LNCAP (cell line): ENCODE results near the gene TP53BP2.
A peak's percentile ranks its signal among the peaks of the same experiment; 100 is the strongest.

ENCODE experiments used
- TF ChIP-seq, protein P1 (sequence below): fragments of 450-650 bp; IDR thresholded peaks from 2 replicates; pipeline ENCODE4 v1.5.1; 2017; ENCODE audit warnings: mild to moderate bottlenecking

The TP53BP2 gene

DNA sequence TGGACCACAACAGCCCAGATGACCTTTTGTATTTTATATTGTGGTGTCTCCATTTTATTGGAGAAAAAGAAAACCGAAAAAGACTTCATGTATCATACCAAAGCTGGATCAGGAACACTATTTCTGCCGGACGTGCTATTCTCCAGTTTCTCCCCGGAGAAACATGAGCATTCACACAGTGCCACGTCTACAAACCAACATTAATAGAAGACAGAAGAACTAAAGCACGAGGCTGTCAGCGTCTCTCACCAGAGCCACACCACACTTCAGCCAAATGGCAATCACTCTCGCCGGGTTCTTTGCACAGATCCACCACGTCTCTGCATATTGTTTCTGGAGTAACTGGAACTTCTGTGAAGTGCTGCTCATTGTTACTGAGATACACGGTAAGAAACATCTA, 24.8 kb downstream of the TP53BP2 start:
- TF ChIP-seq, protein P1, sequence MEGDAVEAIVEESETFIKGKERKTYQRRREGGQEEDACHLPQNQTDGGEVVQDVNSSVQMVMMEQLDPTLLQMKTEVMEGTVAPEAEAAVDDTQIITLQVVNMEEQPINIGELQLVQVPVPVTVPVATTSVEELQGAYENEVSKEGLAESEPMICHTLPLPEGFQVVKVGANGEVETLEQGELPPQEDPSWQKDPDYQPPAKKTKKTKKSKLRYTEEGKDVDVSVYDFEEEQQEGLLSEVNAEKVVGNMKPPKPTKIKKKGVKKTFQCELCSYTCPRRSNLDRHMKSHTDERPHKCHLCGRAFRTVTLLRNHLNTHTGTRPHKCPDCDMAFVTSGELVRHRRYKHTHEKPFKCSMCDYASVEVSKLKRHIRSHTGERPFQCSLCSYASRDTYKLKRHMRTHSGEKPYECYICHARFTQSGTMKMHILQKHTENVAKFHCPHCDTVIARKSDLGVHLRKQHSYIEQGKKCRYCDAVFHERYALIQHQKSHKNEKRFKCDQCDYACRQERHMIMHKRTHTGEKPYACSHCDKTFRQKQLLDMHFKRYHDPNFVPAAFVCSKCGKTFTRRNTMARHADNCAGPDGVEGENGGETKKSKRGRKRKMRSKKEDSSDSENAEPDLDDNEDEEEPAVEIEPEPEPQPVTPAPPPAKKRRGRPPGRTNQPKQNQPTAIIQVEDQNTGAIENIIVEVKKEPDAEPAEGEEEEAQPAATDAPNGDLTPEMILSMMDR, result no peak

DNA sequence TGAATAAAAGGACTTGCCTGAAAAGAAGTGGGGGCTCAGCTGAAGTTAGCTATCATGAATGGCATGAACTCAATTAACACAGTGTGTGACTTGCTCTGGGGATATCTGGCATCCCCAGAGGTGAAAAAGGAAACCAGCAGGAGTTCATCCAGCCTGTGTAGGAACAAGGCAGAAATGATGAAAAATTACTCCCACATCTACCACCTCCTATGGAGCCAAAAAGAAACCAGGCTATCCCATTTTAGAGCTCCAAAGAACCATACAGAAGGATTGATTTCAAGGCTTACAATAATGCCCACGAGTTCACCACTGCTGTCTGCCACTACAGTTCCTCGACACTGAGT, 25.3 kb downstream of the TP53BP2 start:
- TF ChIP-seq, protein P1, result no peak

DNA sequence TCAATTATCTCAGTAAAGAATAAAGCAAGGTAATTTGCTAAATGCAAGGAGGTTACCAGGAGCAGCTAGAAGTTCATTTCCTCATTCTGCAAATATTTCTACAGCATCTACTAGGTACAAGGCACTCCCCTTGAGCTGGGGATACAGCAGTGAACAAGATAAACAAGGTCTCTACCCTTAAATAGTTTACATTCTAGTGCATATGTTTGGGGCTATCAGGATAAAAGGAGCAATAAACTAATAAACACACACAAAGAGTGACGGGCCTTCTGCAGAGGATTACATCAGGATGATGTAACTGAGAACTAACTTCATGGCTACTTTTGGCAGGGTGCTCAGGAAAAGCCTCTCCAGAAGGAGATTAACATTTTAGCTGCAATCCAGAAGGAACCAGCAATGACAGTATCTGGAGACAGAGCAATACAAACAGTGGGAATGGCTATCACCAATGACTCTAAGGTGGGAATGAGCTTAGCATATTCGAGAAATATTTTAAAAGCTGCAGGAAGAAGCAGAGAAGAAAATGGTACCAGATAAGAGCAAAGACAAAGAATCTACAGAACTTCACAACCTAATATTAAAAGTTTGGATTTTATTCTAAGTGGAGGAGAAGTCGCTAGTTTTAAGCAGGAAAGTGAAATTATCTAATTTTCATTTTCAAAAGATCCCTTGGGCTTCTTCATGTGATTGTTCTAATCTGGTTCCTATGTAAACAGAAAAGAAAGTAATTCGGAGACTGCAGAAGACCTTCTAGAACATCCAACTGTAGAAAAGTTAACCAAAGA, 25.8 kb downstream of the TP53BP2 start:
- TF ChIP-seq, protein P1, result no peak

DNA sequence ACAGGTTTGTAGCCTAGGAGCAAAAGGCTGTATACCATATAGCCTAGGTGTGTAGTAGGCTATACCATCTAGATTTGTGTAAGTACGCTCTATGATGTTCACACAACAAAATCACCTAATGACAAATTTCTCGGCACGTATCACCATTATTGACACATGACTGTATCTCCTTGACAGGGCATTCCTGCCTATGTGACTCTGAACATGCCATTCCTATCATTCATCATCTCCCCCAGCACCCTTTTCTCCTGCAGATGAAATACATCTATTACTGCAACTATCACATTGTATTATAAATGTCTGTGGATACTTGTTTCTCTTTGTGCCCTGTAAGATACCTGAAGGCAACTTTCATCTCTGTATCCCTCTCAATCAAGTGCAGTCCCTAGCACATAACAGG, 29.9 kb downstream of the TP53BP2 start:
- TF ChIP-seq, protein P1, result no peak

DNA sequence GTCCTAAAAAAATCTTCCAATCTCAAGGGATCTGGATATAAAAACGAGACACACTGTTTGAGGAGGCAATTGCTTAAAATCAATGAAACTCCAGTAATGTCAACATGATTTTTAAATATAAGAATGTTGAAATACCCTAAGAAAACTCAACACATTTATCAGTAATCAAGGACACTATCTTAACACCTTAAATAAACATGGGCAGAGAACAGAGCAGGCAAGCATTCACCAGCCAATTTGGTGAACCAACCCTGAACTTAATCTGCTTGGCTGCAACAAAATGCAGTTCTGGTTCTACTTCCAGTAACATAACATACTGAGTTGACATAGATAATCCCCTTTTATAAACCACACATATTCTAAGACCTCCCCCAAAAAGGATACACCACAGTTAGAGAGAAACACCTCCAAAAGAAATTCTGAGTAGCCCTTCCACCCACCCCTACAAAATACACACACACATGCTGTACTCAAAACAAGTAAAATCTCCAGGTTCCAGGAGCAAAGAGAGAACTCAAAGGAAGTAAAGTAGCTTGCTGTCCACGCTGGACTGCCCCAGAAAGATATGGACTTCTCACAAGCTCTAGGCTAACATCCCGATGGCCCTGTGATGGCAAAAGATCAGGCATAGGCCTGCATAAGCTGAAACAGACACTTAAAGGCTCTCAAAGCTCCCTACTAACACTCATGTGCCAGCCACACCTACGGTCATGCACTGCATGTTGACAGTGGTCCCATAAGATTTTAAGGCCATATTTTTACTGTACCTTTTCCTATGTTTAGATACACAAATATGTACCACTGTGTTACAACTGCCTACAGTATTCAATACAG, 30.5 kb downstream of the TP53BP2 start:
- TF ChIP-seq, protein P1, result no peak

DNA sequence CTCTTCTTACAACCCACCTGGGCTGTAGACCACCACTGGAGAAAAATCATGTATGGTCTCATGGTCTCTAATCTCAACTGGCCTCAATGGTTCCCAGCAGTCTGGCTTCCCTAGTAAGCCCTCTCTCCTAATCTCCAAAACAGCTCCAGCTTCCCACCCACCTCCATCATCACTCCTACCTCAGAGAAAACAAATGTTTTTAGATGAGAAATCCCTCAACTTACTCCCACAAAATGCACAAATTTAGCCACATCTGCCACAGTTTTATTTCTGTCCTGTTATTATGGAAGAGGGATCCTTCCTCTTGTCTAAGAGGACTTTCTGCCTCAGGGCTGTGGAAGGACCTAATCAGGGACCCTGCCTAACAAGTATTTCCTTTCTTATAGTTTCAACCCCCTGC, 32.1 kb downstream of the TP53BP2 start:
- TF ChIP-seq, protein P1, result no peak

DNA sequence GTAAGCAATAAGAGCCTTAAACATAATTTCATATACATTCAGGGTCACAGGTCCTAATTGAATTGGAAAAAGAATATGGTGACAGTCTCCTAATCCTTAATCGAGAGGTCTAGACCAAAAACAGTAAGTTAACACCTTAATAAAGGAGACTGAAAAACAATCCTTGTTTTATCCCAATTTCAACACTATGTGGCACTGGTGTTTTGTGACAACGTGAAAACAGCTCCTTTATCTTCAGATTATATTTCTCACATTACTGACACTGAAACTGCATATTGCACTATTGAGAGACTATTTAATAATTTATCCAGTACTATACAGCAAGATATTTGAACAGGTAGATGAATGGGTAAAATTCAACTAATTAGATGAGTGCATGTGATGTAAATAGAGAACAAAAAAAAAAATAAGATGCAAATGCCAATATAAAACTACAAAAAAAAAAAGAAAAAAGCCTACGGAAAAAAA, 34.1 kb downstream of the TP53BP2 start:
- TF ChIP-seq, protein P1, result peak; percentile 70
